ENCODE results near the gene TMED10.
"Not testable (repeated sequence)": the region's sequence is repeated elsewhere in the genome, so short reads cannot be mapped to it uniquely, and the experiment has no call there.

The TMED10 gene

GRCh38 chr14:75163677-75164076 is 12.7 kb downstream of the TMED10 start:
- in situ Hi-C loops (cut with MboI; ENCODE audit: low sequenced_read_pairs): no loop called here

DNA sequence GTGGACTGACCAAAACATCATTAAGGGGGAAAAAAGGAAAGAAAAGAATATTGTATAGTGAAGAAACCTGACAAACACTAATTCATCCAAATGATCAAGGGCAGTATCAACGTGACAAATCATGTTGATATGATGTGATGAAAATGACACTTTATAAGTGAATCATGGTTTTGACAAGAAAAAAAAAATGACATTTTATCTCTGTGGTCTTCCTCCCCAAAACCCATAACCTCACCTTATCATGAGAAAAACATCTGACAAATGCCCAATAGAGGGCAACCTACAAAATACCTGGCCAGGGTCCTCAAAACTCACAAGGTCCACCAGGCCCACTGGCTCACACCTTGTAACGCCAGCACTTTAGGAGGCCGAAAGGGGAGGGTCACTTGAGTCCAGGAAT is 13.8 kb downstream of the TMED10 start:
- in situ Hi-C loops (cut with MboI; ENCODE audit: low sequenced_read_pairs): no loop called here

DNA sequence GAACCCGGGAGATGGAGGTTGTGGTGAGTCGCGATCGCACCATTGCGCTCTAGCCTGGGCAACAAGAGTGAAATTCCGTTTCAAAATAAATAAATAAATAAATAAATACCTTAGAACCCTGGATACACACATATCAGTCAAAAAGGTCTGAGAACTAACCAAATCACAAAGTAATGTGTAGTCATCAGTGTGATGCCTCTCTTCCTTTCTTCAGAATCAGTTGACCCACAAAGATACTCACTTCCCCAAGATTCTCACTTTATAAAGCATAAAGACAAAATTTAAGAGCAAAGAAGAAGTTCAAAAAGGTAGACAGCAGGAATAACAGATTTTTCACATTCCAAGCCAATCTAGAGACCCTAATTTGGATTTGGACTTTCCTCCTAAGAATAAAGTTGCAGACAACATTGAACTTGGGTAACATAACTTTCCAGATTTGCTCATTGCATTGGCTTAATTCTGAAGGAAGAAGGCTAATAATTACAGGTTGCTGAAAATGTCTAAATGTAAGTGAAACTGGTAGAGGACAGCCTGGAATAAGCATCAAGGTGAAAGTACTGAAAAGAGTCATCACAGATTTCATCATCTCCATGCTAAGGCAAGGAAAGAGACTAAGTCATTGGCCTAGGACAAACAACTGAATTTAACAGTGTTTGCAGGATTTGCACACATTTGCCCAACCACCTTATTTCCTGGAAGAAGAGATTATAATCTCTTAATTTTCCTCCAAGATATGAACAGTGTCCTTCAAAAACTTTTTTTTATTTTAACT is 17.4 kb downstream of the TMED10 start:
- in situ Hi-C loops (cut with MboI; ENCODE audit: low sequenced_read_pairs): no loop called here

GRCh38 chr14:75156901-75157300 is 19.5 kb downstream of the TMED10 start:
- in situ Hi-C loops (cut with MboI; ENCODE audit: low sequenced_read_pairs): no loop called here

DNA sequence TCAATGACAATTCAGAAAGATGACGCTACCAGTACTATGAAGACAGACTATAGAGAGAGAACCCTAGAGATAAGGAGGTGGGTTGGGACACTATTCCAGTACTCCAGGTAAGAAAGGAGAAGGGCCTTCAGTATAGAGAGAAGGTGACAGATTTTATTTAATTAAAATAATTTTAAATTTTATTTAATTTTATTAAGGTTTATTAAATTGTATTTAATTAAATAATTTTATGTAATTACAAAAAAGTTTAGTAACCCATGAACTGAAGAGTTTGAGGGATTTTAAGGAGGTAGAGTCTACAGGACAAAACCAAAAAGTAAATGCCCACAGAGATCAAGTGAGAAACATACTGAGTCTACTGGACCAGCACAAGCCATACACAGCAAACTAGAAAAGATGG is 20.3 kb downstream of the TMED10 start:
- in situ Hi-C loops (cut with MboI; ENCODE audit: low sequenced_read_pairs): no loop called here

GRCh38 chr14:75155169-75155568 is 21.2 kb downstream of the TMED10 start:
- in situ Hi-C loops (cut with MboI; ENCODE audit: low sequenced_read_pairs): no loop called here

GRCh38 chr14:75153295-75153694 is 23.1 kb downstream of the TMED10 start:
- in situ Hi-C loops (cut with MboI; ENCODE audit: low sequenced_read_pairs): no loop called here

- in situ Hi-C loops (cut with MboI; ENCODE audit: low sequenced_read_pairs): no loop called here
Measured at GRCh38 chr14:75151851-75152250, 24.6 kb downstream of the TMED10 start.

- in situ Hi-C loops (cut with MboI; ENCODE audit: low sequenced_read_pairs): not testable (repeated sequence)
Measured at GRCh38 chr14:75150637-75151036, 25.8 kb downstream of the TMED10 start.

DNA sequence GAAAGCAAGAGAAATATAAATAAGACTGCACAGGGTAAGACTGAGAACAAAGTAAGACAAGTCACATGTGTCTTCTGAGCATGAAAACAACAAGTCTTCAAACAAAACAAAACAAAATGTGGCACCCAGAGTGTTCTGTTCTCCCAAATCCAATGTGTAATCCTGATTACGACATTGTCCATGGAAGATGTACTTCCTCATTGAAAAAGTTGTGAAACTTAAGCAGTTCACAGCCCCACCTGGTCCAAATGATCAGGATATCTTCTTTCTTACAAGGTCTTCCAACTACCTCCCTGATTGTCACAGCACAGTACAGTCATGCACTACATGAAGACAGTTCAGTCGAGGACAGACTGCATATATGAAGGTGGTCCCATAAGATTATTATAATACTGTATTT is 26.3 kb downstream of the TMED10 start:
- in situ Hi-C loops (cut with MboI; ENCODE audit: low sequenced_read_pairs): no loop called here

- in situ Hi-C loops (cut with MboI; ENCODE audit: low sequenced_read_pairs): loop anchor here (25.0 kb wide), 1 partner anchor 140 kb away; the partner anchor contains the start of gene FOS
Measured at GRCh38 chr14:75147423-75148071, 28.9 kb downstream of the TMED10 start.

DNA sequence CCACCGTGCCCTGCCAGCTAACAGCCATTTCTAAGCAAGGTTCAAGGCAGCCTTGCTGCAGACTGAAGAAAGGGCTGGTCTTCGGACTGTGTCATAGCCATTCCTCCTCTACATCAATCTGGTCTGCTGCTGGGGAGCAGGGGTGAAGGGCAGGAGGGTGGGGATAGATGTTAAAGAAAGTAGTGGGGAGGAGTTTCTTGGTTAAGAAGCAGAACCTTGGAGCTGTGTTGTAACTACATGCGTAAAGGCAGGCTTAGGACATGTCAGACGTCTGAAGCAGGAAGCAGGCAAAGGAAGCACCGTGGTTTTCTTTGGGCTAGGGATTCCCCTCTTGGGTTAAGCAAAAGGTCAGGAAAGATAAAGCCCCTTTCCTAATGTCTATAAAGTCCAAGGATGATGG is 31.5 kb downstream of the TMED10 start:
- in situ Hi-C loops (cut with MboI; ENCODE audit: low sequenced_read_pairs): loop anchor here (25.0 kb wide), 1 partner anchor 142 kb away; the partner anchor contains the start of gene FOS

DNA sequence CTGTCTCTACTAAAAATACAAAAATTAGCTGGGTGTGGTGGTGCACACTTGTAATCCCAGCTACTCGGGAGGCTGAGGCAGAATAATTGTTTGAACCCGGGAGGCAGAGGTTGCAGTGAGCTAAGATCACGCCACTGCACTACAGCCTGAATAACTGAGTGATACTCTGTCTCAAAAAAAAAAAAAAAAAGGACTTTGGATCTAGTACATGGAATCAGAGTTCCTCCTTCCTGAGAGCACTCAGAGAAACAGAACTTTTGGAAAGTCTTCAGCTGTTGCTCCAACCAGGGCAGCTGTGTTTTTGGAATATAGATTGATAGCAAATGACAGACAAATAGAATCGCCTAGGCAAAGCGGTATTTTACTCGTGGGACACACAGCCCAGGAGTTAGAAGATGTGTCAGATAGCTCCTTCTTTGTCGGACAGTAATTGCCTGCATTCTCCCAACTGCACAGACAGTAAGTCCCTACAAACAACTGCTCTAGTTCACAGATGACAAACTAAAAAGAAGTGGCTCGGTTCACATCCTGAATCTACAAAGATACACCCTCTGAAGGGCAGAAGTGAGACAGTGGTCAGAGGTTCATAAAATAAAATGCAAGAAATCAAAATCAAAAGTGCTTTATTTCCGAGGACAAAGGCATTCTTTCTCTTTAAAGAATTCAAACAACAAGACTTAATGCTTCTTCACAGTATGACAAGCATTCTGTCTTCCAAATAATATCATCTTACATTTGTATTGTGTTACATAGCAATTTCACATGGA is 32.5 kb downstream of the TMED10 start:
- in situ Hi-C loops (cut with MboI; ENCODE audit: low sequenced_read_pairs): loop anchor here (25.0 kb wide), 1 partner anchor 143 kb away; the partner anchor contains the start of gene FOS

DNA sequence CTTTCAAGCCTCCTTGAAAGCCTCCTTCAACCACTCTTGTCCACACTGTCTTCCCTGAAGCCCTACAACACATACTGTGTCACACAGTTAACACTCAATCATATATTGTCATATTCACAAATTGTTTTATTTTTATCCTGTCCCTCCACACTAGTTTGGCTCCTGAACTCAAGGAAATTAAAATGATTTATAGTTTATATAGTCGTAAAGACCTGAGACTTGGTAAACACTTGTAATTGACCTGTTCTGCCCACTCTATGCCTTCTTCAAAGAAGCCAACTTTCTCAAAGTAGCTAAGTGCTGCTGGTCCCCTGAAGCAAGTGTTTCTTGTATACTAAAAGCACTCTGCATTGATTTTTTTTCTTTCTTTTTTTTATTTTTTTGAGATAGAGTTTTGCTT is 33.9 kb downstream of the TMED10 start:
- in situ Hi-C loops (cut with MboI; ENCODE audit: low sequenced_read_pairs): loop anchor here (25.0 kb wide), 1 partner anchor 145 kb away; the partner anchor contains the start of gene FOS

GRCh38 chr14:75141967-75142366 is 34.4 kb downstream of the TMED10 start:
- in situ Hi-C loops (cut with MboI; ENCODE audit: low sequenced_read_pairs): loop anchor here (25.0 kb wide), 1 partner anchor 145 kb away; the partner anchor contains the start of gene FOS

DNA sequence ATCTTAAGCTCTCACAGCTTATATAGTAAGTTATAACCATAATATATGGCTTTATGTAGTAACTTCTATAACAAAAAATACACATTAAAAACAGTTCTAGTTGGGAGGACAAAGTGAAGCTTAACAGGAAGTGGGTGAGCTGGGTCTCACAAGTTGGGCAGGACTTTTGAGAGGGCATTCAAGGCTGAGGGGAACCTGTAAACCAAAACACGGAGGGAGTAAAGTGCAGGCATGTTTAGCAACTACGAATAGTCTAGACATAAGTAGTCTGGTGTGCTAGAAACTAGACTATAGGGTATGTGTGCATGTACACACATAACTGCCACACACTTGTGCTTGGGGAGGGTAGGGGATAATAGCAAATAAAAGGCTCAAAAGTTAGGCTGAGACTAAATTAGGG is 35.4 kb downstream of the TMED10 start:
- in situ Hi-C loops (cut with MboI; ENCODE audit: low sequenced_read_pairs): loop anchor here (25.0 kb wide), 1 partner anchor 146 kb away; the partner anchor contains the start of gene FOS

DNA sequence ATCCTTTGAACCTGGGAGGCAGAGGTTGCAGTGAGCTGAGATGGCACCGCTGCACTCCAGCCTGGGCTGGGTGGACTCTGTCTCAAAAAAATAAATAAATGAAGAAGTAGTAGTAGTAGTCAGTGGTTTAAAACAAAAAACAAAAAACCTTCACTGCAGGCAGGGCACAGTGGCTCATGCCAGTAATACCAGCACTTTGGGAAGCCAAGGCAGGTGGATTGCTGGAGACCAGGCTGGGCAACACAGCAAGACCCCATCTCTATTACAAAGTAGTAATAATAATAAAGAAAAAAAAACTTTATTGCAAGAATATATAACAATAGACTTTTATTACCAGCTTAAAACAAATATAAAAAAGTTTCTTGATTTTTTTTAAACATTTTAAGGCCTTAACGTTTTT is 35.8 kb downstream of the TMED10 start:
- in situ Hi-C loops (cut with MboI; ENCODE audit: low sequenced_read_pairs): loop anchor here (25.0 kb wide), 1 partner anchor 147 kb away; the partner anchor contains the start of gene FOS

- in situ Hi-C loops (cut with MboI; ENCODE audit: low sequenced_read_pairs): loop anchor here (25.0 kb wide), 1 partner anchor 148 kb away; the partner anchor contains the start of gene FOS
Measured at GRCh38 chr14:75139185-75139584, 37.2 kb downstream of the TMED10 start.

- in situ Hi-C loops (cut with MboI; ENCODE audit: low sequenced_read_pairs): loop anchor here (25.0 kb wide), 1 partner anchor 149 kb away; the partner anchor contains the start of gene FOS
Measured at GRCh38 chr14:75138492-75138891, 37.9 kb downstream of the TMED10 start.

DNA sequence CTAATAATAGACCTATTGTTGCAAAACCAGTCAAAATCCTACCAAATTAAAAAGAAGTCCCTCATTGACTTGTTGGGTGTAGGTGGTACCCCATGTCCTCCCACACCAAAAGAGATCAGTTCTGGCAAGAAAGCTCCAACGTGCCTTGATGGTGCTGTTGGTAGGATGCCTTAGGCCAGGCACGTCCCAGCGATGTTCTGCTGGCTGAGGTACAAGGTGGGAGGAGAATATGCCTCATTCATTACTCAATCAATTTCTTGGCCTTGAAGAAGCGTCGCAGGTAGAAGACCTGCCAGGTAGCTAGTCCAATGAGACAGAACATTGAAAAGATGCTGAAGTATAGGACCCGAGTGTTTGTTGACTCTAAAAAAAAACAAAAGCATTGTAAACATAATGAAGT is 41.8 kb downstream of the TMED10 start:
- in situ Hi-C loops (cut with MboI; ENCODE audit: low sequenced_read_pairs): loop anchor here (25.0 kb wide), 1 partner anchor 153 kb away; the partner anchor contains the start of gene FOS

GRCh38 chr14:75133597-75133996 is 42.8 kb downstream of the TMED10 start:
- in situ Hi-C loops (cut with MboI; ENCODE audit: low sequenced_read_pairs): loop anchor here (25.0 kb wide), 1 partner anchor 154 kb away; the partner anchor contains the start of gene FOS

All from hTERT RPE-1 (cell line).